ENCODE data around the gene SKOR1.
A peak's percentile ranks its signal among the peaks of the same experiment; 100 is the strongest.

SKOR1 gene

DNA sequence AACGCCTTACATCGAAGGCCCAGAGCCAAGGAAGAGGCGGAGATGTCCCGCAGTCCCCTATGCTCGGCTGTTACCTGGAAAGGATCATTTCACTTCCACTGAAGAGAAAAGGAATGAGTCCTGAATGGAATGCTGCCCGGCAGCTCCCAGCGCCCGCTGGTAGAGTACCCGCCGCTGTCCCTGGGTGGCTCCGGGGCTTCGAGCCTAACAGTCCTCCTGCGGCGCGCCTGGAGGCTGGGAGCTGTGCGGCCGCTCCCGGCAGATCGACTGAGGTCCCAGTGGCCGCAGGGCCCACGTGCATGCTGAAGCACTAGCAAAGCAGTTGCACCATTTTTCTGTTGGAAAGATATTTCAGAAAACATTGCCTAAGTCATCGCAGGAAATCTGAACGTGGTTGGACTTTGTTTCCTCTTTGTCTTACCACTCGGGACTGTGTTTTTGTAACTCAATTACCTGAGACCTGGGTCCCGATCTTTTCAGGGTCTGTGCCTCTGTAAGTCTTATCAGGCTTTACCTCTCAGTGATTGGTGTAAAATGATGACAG is 13.6 kb downstream of the SKOR1 start:
- Histone ChIP-seq H3K27ac (peak overlapping the region; percentile 9 to 65), H3K4me3 (peak overlapping the region; percentile 86)
- peak; percentile 85 for DNase-seq (ENCODE audit: low spot score)
- TF ChIP-seq, protein P1, sequence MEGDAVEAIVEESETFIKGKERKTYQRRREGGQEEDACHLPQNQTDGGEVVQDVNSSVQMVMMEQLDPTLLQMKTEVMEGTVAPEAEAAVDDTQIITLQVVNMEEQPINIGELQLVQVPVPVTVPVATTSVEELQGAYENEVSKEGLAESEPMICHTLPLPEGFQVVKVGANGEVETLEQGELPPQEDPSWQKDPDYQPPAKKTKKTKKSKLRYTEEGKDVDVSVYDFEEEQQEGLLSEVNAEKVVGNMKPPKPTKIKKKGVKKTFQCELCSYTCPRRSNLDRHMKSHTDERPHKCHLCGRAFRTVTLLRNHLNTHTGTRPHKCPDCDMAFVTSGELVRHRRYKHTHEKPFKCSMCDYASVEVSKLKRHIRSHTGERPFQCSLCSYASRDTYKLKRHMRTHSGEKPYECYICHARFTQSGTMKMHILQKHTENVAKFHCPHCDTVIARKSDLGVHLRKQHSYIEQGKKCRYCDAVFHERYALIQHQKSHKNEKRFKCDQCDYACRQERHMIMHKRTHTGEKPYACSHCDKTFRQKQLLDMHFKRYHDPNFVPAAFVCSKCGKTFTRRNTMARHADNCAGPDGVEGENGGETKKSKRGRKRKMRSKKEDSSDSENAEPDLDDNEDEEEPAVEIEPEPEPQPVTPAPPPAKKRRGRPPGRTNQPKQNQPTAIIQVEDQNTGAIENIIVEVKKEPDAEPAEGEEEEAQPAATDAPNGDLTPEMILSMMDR (IDR thresholded peaks at IDR 0.05): no peak

DNA sequence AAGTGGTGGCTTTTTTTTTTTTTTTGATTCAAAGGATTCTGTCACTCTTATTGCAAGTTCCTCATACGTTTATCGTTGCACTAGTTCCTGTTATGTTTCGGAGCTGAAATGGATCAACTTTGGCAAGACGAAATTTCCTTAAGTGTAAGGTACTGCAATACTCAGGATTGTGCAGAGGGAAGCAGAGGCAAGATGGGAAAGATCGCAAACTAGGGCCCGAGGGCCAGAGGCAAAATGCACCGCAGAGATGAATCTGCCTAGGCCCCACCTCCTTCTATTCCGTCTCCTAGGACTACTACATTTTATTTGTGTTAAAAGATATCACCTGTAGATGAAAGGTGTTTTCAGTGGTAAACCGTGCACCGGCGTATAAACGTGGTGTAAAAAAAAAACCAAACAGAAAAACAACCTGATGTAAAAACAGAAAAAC is 14.2 kb downstream of the SKOR1 start:
- Histone ChIP-seq H3K4me3 (peak overlapping the region; percentile 86), H3K27ac (peak overlapping the region; percentile 98 to 99)
- no peak for DNase-seq (ENCODE audit: low spot score)

DNA sequence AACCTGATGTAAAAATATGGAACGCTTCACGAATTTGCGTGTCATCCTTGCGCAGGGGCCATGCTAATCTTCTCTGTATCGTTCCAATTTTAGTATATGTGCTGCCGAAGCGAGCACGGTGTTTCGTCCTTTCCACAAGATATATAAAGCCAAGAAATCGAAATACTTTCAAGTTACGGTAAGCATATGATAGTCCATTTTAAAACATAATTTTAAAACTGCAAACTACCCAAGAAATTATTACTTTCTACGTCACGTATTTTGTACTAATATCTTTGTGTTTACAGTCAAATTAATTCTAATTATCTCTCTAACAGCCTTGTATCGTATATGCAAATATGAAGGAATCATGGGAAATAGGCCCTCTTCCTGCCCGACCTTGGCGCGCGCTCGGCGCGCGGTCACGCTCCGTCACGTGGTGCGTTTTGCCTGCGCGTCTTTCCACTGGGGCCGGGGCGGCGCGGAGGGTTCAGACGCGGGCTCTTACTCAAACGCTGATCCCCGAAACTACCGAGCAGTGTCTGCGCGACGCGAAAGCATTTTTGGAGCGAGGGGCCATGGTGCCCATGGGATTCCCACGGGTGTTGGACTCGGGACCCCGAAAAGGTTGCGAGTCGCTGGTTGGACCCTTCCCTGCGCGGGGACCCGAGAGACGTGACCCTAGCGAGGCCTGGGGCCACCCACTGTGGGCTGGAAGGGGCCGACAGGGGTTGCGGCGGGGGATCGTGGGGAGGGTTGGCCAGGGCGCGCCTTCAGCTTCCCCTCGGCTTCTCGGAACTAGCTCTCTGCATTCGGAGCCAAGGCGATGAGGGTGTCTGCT is 14.8 kb downstream of the SKOR1 start, which contains the start of gene RNU6-1:
RNU6-1 (minus strand) TSS at position 117 of the 820 bp plus-strand sequence.
- Histone ChIP-seq H3K27ac (peak within 1 kb of the TSS; percentile 98 to 99), H3K4me3 (peak within 1 kb of the TSS; percentile 86)
- TF ChIP-seq, protein P1 (IDR thresholded peaks at IDR 0.05): no peak
- peak; percentile 95 for DNase-seq (ENCODE audit: low spot score)

More for the DNA sequence above, 14.2 kb downstream of the SKOR1 start:
- TF ChIP-seq, protein P1 (IDR thresholded peaks at IDR 0.05): no peak

GRCh38 chr15:67840749-67841512 is 15.6 kb downstream of the SKOR1 start:
- peak overlapping the region; percentile 98 to 99 for H3K27ac ChIP-seq
- TF ChIP-seq, protein P1 (IDR thresholded peaks at IDR 0.05): no peak
- DNase-seq (ENCODE audit: low spot score): peak; percentile 82
- peak overlapping the region; percentile 86 for H3K4me3 ChIP-seq

GRCh38 chr15:67841513-67841762 is 16.1 kb downstream of the SKOR1 start:
- Histone ChIP-seq H3K4me3 (peak overlapping the region; percentile 86), H3K27ac (peak overlapping the region; percentile 98 to 99)
- no peak for DNase-seq (ENCODE audit: low spot score)
- TF ChIP-seq, protein P1 (IDR thresholded peaks at IDR 0.05): no peak

DNA sequence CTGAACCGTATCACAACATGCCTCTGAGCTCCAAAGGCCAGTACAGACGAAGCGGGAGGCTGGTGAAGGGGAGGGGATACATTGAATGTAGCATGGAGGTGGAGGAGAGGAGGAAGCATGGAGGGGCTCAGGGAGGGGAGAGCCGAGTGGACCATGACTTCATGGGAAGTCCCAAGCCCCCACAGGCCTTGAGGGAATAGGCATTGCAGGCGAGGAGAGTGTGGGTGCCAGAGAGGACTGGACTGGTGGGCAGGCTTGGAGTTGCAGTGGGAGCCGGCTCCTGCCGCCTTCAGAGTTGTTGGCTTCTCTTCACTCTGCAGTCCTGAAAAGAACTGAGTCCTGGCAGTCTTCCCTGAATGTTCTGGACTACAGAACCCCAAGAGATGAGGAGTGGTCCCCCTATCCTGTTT is 17.8 kb downstream of the SKOR1 start:
- Histone ChIP-seq H3K27ac (no peak overlapping the region), H3K4me3 (no peak overlapping the region)
- DNase-seq (ENCODE audit: low spot score): no peak
- TF ChIP-seq, protein P1 (IDR thresholded peaks at IDR 0.05): no peak

All from coronary artery (tissue), 2 donors.